Heart left ventricle (tissue), 13 donors: ENCODE data around the gene CBX5.
"Not testable (repeated sequence)": the region's sequence is repeated elsewhere in the genome, so short reads cannot be mapped to it uniquely, and the experiment has no call there.

Source experiments
- POLR2A ChIP-seq, 2 donors: fragments of 450-650 bp; IDR thresholded peaks; one replicate each; pipeline ENCODE4 v1.6.1; 2017; ENCODE audit warnings: antibody characterized with exemption in 2 of 2, mild to moderate bottlenecking in 2 of 2, moderate library complexity in 2 of 2
- TF ChIP-seq, protein P1 (sequence below), 12 donors: fragments of 200-600 bp; sonication (generic) in 4 of 12; IDR thresholded peaks; one replicate each; pipeline versions ENCODE4 v1.5.0 to v1.8.0; 2018 to 2022; ENCODE audit warnings: antibody characterized with exemption in 12 of 12, mild to moderate bottlenecking in 5 of 12
- donor health status: ischemic (EF 13 %, LVEDD 7.1; RV severe dilation, severe dysfunction).
- donor health status: DM: no; HTN: yes; CAD: no.
- donor health status: DM: no; HTN: no; CAD: no.
- donor health status: ischemic (EF 25% LVEDD 6.9; RV normal size, moderate dysfunction).
- donor health status: ischemic (EF 25% LVEDD 5.7; RV mildly dilated, moderate dysfunction).
- donor health status: ischemic (EF 35%, LVEDD 5.7; RV mildly dilated, moderate dysfunction).
- donor health status: nonischemic (EF 11% LVEDD 7.7; RV severe dilation, severe dysfunction).
- donor health status: DM: yes; HTN: yes; CAD: no.
- donor health status: PGD.
- donor health status: ischemic (EF 29% LVEDD 5.4; RV normal size, mild dysfunction).
- donor health status: nonischemic (EF 23%, LVEDD 6.1; RV moderate dilation, normal function).

GRCh38 chr12:54194611-54195010 is 85.3 kb downstream of the CBX5 start:
- TF ChIP-seq, protein P1, sequence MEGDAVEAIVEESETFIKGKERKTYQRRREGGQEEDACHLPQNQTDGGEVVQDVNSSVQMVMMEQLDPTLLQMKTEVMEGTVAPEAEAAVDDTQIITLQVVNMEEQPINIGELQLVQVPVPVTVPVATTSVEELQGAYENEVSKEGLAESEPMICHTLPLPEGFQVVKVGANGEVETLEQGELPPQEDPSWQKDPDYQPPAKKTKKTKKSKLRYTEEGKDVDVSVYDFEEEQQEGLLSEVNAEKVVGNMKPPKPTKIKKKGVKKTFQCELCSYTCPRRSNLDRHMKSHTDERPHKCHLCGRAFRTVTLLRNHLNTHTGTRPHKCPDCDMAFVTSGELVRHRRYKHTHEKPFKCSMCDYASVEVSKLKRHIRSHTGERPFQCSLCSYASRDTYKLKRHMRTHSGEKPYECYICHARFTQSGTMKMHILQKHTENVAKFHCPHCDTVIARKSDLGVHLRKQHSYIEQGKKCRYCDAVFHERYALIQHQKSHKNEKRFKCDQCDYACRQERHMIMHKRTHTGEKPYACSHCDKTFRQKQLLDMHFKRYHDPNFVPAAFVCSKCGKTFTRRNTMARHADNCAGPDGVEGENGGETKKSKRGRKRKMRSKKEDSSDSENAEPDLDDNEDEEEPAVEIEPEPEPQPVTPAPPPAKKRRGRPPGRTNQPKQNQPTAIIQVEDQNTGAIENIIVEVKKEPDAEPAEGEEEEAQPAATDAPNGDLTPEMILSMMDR (IDR thresholded peaks at IDR 0.05) = not testable (repeated sequence)
- not testable (repeated sequence) for TF ChIP-seq POLR2A (IDR thresholded peaks at IDR 0.05)
